GM12872 (cell line): ENCODE measurements around the gene OR51F2.

ENCODE experiments used
- TF ChIP-seq, protein P1 (sequence below): IDR thresholded peaks from 3 replicates; pipeline ENCODE4 v1.5.1; 2011; ENCODE audit warnings: low read depth, mild to moderate bottlenecking, low read length, moderate library complexity; ENCODE audit not compliant: insufficient read depth

Gene OR51F2

DNA sequence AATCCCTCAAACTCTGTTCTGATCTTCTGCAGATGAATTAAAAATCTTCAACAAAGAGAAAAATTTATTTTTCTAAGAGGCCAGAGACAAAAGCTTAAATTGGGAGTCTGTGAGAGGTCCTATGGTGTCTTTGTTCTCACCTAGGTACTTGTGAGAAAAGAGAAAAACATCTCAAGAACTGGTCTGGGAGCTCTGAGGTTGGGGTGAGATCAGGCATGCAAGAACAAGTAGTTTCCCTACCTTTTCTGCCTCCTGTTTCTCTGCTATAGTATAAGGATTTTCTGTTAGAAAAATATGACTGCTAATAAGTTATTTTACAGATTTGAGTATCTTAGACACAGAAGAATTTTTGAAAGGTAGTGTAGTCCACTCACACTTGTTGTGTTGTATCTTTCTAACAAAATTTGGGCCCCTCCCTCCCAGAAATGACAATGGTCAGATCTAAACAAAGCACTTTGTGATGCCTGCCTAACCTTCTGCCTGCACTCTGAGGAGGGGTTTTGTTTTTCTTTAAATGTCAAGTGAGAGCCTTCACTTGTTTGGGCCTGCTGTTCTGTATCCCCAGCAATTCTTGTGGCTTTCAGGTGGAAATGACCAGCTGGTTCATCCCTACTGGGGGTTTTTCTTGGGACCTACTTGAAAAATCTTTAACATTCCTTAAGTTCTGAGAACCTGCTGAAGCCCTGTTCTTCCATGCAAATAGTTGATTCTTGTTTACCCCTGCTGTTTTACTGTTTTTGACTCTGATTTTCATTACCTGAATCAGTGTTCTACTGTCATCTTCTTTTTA, 41.5 kb downstream of the OR51F2 start:
- TF ChIP-seq, protein P1, sequence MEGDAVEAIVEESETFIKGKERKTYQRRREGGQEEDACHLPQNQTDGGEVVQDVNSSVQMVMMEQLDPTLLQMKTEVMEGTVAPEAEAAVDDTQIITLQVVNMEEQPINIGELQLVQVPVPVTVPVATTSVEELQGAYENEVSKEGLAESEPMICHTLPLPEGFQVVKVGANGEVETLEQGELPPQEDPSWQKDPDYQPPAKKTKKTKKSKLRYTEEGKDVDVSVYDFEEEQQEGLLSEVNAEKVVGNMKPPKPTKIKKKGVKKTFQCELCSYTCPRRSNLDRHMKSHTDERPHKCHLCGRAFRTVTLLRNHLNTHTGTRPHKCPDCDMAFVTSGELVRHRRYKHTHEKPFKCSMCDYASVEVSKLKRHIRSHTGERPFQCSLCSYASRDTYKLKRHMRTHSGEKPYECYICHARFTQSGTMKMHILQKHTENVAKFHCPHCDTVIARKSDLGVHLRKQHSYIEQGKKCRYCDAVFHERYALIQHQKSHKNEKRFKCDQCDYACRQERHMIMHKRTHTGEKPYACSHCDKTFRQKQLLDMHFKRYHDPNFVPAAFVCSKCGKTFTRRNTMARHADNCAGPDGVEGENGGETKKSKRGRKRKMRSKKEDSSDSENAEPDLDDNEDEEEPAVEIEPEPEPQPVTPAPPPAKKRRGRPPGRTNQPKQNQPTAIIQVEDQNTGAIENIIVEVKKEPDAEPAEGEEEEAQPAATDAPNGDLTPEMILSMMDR = no peak

- TF ChIP-seq, protein P1 = no peak
Observed at GRCh38 chr11:4863876-4864275, 42.8 kb downstream of the OR51F2 start.

DNA sequence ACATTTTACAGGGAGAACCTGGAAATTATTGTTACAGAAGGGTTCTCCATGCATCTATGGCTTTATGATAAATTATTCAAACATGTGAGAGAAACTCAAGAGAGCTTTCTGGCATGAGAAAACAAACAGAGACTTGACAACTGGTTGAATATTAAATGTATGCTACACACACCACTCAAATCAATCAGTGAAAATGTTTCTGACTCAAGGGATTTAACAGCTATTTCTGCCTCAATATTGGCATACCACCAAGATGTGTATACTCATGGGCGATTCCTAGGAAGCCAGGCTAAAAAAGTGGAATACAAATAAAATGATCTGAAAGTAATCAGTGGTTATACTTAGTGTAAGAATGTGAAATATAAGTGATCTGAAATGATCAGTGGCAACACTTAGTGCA, 44.7 kb downstream of the OR51F2 start:
- TF ChIP-seq, protein P1 = no peak
